WTC11 (cell line): Measurements from ENCODE around the gene SNRPD2.

Experiments used
- CREB1 ChIP-seq: sonication (generic); formaldehyde crosslinking; IDR thresholded peaks from 2 replicates; pipeline ENCODE4 v1.8.0; 2023; ENCODE audit warnings: mild to moderate bottlenecking, missing genetic modification reagents
- ZNF138 ChIP-seq: sonication (generic); formaldehyde crosslinking; conservative IDR thresholded peaks from 2 replicates; pipeline ENCODE4 v1.8.1; 2022; ENCODE audit warnings: mild to moderate bottlenecking, moderate library complexity, missing genetic modification reagents

GRCh38 chr19:45717131-45717982, 25.6 kb upstream of the SNRPD2 start:
- no peak for TF ChIP-seq ZNF138 (CRISPR knock-in tag)
- TF ChIP-seq CREB1 (CRISPR knock-in tag), result no peak
